Measurements from ENCODE around the gene PDGFA. TPM values are rescaled to one million over a fixed set of nuclear protein-coding genes. Genes with fewer than 3 reads are reported as not detected.
A peak's percentile ranks its signal among the peaks of the same experiment; 100 is the strongest.

Gene PDGFA
- total RNA-seq, 2 experiments from 2014 or later: 0.50 to 0.79 TPM

- ChIA-PET CTCF (no interaction called here), POLR2A (no interaction called here)
- Mint-ChIP-seq H3K4me1 (ENCODE audit: low read depth) (peaks cover under 1% of the 10 kb centered on the region), H3K4me3 (no peak overlapping the region), H3K27me3 (ENCODE audit: low read depth) (no peaks in the 10 kb centered on the region), H3K9me3 (ENCODE audit: insufficient read depth) (peaks cover 1% of the 10 kb centered on the region), H3K27ac (no peak overlapping the region), H3K36me3 (ENCODE audit: low read depth) (no peaks in the 10 kb centered on the region)
- no peak for ATAC-seq
- no peak for DNase-seq
These were observed 45.6 kb downstream of the PDGFA start for GRCh38 chr7:473870-474604.

- no peaks in the 10 kb centered on the region for H3K27me3 Mint-ChIP-seq (ENCODE audit: low read depth)
- no peak overlapping the region for H3K27ac Mint-ChIP-seq
- H3K36me3 Mint-ChIP-seq (ENCODE audit: low read depth): no peaks in the 10 kb centered on the region
- ChIA-PET POLR2A (no interaction called here), CTCF (no interaction called here)
- ATAC-seq: no peak
- no peak for DNase-seq
- H3K9me3 Mint-ChIP-seq (ENCODE audit: insufficient read depth): peaks cover 4% of the 10 kb centered on the region
- no peak overlapping the region for H3K4me3 Mint-ChIP-seq
- H3K4me1 Mint-ChIP-seq (ENCODE audit: low read depth): peaks cover 4% of the 10 kb centered on the region
These were observed 46.4 kb downstream of the PDGFA start for GRCh38 chr7:473211-473734.

GRCh38 chr7:472640-472957 lies 47.0 kb downstream of the PDGFA start:
- H3K9me3 Mint-ChIP-seq (ENCODE audit: insufficient read depth): peaks cover 4% of the 10 kb centered on the region
- H3K36me3 Mint-ChIP-seq (ENCODE audit: low read depth): no peaks in the 10 kb centered on the region
- H3K27me3 Mint-ChIP-seq (ENCODE audit: low read depth): no peaks in the 10 kb centered on the region
- no peak overlapping the region for H3K4me3 Mint-ChIP-seq
- no peak overlapping the region for H3K27ac Mint-ChIP-seq
- ChIA-PET CTCF (no interaction called here), POLR2A (interaction anchor here (0.6 to 0.9 kb wide), 2 partner anchors 23 to 41 kb away, joined by 3 to 4 read pairs; no protein-coding TSS in a partner anchor)
- no peak for DNase-seq
- peaks cover 4% of the 10 kb centered on the region for H3K4me1 Mint-ChIP-seq (ENCODE audit: low read depth)
- ATAC-seq: no peak

- DNase-seq (no peak), ATAC-seq (no peak)
- H3K27me3 Mint-ChIP-seq (ENCODE audit: low read depth): no peaks in the 10 kb centered on the region
- H3K36me3 Mint-ChIP-seq (ENCODE audit: low read depth): no peaks in the 10 kb centered on the region
- CTCF ChIA-PET: no interaction called here
- POLR2A ChIA-PET: interaction anchor here (0.6 to 0.9 kb wide), 2 partner anchors 23 to 41 kb away, joined by 3 to 4 read pairs; no protein-coding TSS in a partner anchor
- no peak overlapping the region for H3K4me3 Mint-ChIP-seq
- H3K27ac Mint-ChIP-seq: no peak overlapping the region
- peaks cover 4% of the 10 kb centered on the region for H3K4me1 Mint-ChIP-seq (ENCODE audit: low read depth)
- peaks cover 4% of the 10 kb centered on the region for H3K9me3 Mint-ChIP-seq (ENCODE audit: insufficient read depth)
These were observed 47.6 kb downstream of the PDGFA start for GRCh38 chr7:471866-472639.

GRCh38 chr7:471191-471865 lies 48.3 kb downstream of the PDGFA start:
- Mint-ChIP-seq H3K27ac (no peak overlapping the region), H3K9me3 (ENCODE audit: insufficient read depth) (peaks cover 4% of the 10 kb centered on the region), H3K4me1 (ENCODE audit: low read depth) (peaks cover 4% of the 10 kb centered on the region), H3K4me3 (no peak overlapping the region), H3K36me3 (ENCODE audit: low read depth) (no peaks in the 10 kb centered on the region), H3K27me3 (ENCODE audit: low read depth) (no peaks in the 10 kb centered on the region)
- no peak for ATAC-seq
- POLR2A ChIA-PET: no interaction called here
- no peak for DNase-seq
- CTCF ChIA-PET: no interaction called here

GRCh38 chr7:469563-469961 lies 50.1 kb downstream of the PDGFA start:
- Mint-ChIP-seq H3K4me1 (ENCODE audit: low read depth) (peaks cover 4% of the 10 kb centered on the region), H3K4me3 (no peak overlapping the region), H3K9me3 (ENCODE audit: insufficient read depth) (peaks cover 4% of the 10 kb centered on the region), H3K27me3 (ENCODE audit: low read depth) (no peaks in the 10 kb centered on the region), H3K27ac (no peak overlapping the region), H3K36me3 (ENCODE audit: low read depth) (no peaks in the 10 kb centered on the region)
- CTCF ChIA-PET: interaction anchor here (1.4 kb wide), 1 partner anchor 136 kb away, joined by 4 read pairs; no protein-coding TSS in a partner anchor
- POLR2A ChIA-PET: no interaction called here
- ATAC-seq (no peak), DNase-seq (no peak)

GRCh38 chr7:468681-469562 lies 50.7 kb downstream of the PDGFA start:
- no peaks in the 10 kb centered on the region for H3K27me3 Mint-ChIP-seq (ENCODE audit: low read depth)

GRCh38 chr7:467856-468545 lies 51.6 kb downstream of the PDGFA start:
- H3K9me3 Mint-ChIP-seq (ENCODE audit: insufficient read depth): peaks cover 4% of the 10 kb centered on the region
- ATAC-seq: no peak
- ChIA-PET POLR2A (no interaction called here), CTCF (no interaction called here)
- H3K27ac Mint-ChIP-seq: peak overlapping the region; percentile 11
- peaks cover 4% of the 10 kb centered on the region for H3K4me1 Mint-ChIP-seq (ENCODE audit: low read depth)
- H3K27me3 Mint-ChIP-seq (ENCODE audit: low read depth): no peaks in the 10 kb centered on the region
- DNase-seq: no peak
- H3K4me3 Mint-ChIP-seq: no peak overlapping the region
- no peaks in the 10 kb centered on the region for H3K36me3 Mint-ChIP-seq (ENCODE audit: low read depth)

More at GRCh38 chr7:468681-469562, 50.7 kb downstream of the PDGFA start:
- ChIA-PET CTCF (interaction anchor here (1.4 kb wide), 1 partner anchor 136 kb away, joined by 4 read pairs; no protein-coding TSS in a partner anchor), POLR2A (no interaction called here)
- ATAC-seq (no peak), DNase-seq (no peak)
- Mint-ChIP-seq H3K36me3 (ENCODE audit: low read depth) (no peaks in the 10 kb centered on the region), H3K4me3 (no peak overlapping the region), H3K4me1 (ENCODE audit: low read depth) (peaks cover 4% of the 10 kb centered on the region), H3K9me3 (ENCODE audit: insufficient read depth) (peaks cover 4% of the 10 kb centered on the region), H3K27ac (peak overlapping the region; percentile 58)

- ChIA-PET POLR2A (no interaction called here), CTCF (no interaction called here)
- Mint-ChIP-seq H3K4me1 (ENCODE audit: low read depth) (peaks cover 4% of the 10 kb centered on the region), H3K4me3 (no peak overlapping the region), H3K27me3 (ENCODE audit: low read depth) (no peaks in the 10 kb centered on the region), H3K27ac (peak overlapping the region; percentile 11), H3K9me3 (ENCODE audit: insufficient read depth) (peaks cover 4% of the 10 kb centered on the region), H3K36me3 (ENCODE audit: low read depth) (no peaks in the 10 kb centered on the region)
- no peak for ATAC-seq
- no peak for DNase-seq
These were observed 52.2 kb downstream of the PDGFA start for GRCh38 chr7:467393-467828.

GRCh38 chr7:466465-467191 lies 53.0 kb downstream of the PDGFA start:
- no peak for DNase-seq
- peaks cover 4% of the 10 kb centered on the region for H3K9me3 Mint-ChIP-seq (ENCODE audit: insufficient read depth)
- H3K4me3 Mint-ChIP-seq: no peak overlapping the region
- no peak overlapping the region for H3K27ac Mint-ChIP-seq
- H3K27me3 Mint-ChIP-seq (ENCODE audit: low read depth): no peaks in the 10 kb centered on the region
- ChIA-PET POLR2A (no interaction called here), CTCF (no interaction called here)
- no peak for ATAC-seq
- no peaks in the 10 kb centered on the region for H3K36me3 Mint-ChIP-seq (ENCODE audit: low read depth)
- peaks cover 4% of the 10 kb centered on the region for H3K4me1 Mint-ChIP-seq (ENCODE audit: low read depth)
